Spleen (tissue), 11 donors: Measurements from ENCODE around the gene ZNF189. TPM values are rescaled to one million over a fixed set of nuclear protein-coding genes. Genes with fewer than 3 reads are reported as not detected.

ENCODE experiments used
- DNase-seq: peaks from one replicate; pipeline ENCODE4 v3.0.0-alpha.2; 2020
- H3K27ac ChIP-seq, 8 donors: fragments of 200-600 bp; sonication (generic) in 7 of 8; 1 replicate in 4 of 8; 2 replicates in 4 of 8; pipeline versions ENCODE4 v1.5.0 to v1.8.0; 2016 to 2021; ENCODE audit warnings: inconsistent platforms in 4 of 8, mild to moderate bottlenecking in 4 of 8, moderate library complexity in 1 of 8
- H3K27me3 ChIP-seq, 7 donors: fragments of 200-600 bp; sonication (generic) in 6 of 7; replicated peaks in 1 of 7; 1 replicate in 4 of 7; 2 replicates in 3 of 7; pipeline versions ENCODE4 v1.5.0 to v1.8.0; 2016 to 2021; ENCODE audit warnings: inconsistent platforms in 3 of 7, mild to moderate bottlenecking in 1 of 7
- H3K36me3 ChIP-seq, 6 donors: fragments of 200-600 bp; sonication (generic) in 5 of 6; 1 replicate in 4 of 6; 2 replicates in 2 of 6; pipeline versions ENCODE4 v1.5.0 to v1.8.0; 2016 to 2021; ENCODE audit warnings: inconsistent platforms in 2 of 6
- H3K4me1 ChIP-seq, 6 donors: fragments of 200-600 bp; sonication (generic) in 5 of 6; 1 replicate in 3 of 6; 2 replicates in 3 of 6; pipeline versions ENCODE4 v1.5.0 to v1.8.0; 2016 to 2021; ENCODE audit warnings: inconsistent platforms in 3 of 6
- H3K4me3 ChIP-seq, 8 donors: fragments of 200-600 bp; sonication (generic) in 7 of 8; 1 replicate in 4 of 8; 2 replicates in 4 of 8; pipeline versions ENCODE4 v1.5.0 to v1.8.0; 2016 to 2021; ENCODE audit warnings: inconsistent platforms in 4 of 8, mild to moderate bottlenecking in 4 of 8, moderate library complexity in 2 of 8
- H3K9me3 ChIP-seq, 8 donors: fragments of 200-600 bp; sonication (generic) in 7 of 8; 1 replicate in 4 of 8; 2 replicates in 4 of 8; pipeline versions ENCODE4 v1.5.0 to v1.8.0; 2016 to 2021; ENCODE audit warnings: inconsistent platforms in 4 of 8
- CTCF ChIP-seq, 11 experiments: fragments of 200-600 bp in 7 of 11; fragments of 450-650 bp in 4 of 11; sonication (generic) in 4 of 11; IDR thresholded peaks in 8 of 11; conservative IDR thresholded peaks in 3 of 11; 1 replicate in 7 of 11; 2 replicates in 4 of 11; pipeline versions ENCODE4 v1.4.0 to v1.8.0; 2016 to 2021; ENCODE audit warnings: antibody characterized with exemption in 11 of 11, inconsistent platforms in 4 of 11, mild to moderate bottlenecking in 1 of 11
- POLR2A ChIP-seq, 3 donors: fragments of 450-650 bp; IDR thresholded peaks; one replicate each; pipeline ENCODE4 v1.5.1; 2017; ENCODE audit warnings: antibody characterized with exemption in 3 of 3, mild to moderate bottlenecking in 1 of 3
- POLR2AphosphoS5 ChIP-seq, 3 donors: sonication (generic); formaldehyde crosslinking; IDR thresholded peaks; one replicate each; pipeline ENCODE4 v1.5.1; 2017; ENCODE audit warnings: antibody characterized with exemption in 3 of 3
- WGBS, 5 donors: extraction: QIAGEN DNeasy Blood & Tissue Kit in 3 of 5; methylation state at CpG; one replicate each; pipeline versions ENCODE4 v1.1.5 to v1.1.7; 2013 to 2018; 5-methylcytosine and 5-hydroxymethylcytosine counted together
- intact Hi-C: fragments of 100-400 bp; cut with DNase I; formaldehyde crosslinking; loops from one replicate; pipeline ENCODE4 v1.15.0; 2023; ENCODE audit warnings: low total_unique reads
- polyA plus RNA-seq, 3 donors: library from polyadenylated mRNA; stranded (reverse); fragments of 200-250 nt; gene quantifications; one replicate each; pipeline ENCODE4 v1.2.1, GENCODE V29; 2013
- total RNA-seq, 7 donors: library from RNA; depleted of rRNA in 3 of 7; stranded (reverse); fragments of >200 nt in 3 of 7; fragmentation: NEBNext Ultra II Directional in 4 of 7; extraction: Animal tissue kit (Norgen Biotek cat#: 25700) in 4 of 7; gene quantifications; one replicate each; pipeline versions ENCODE4 v1.1.0 to v1.2.1, GENCODE V29; 2016 to 2021
- donor health status: healthy with polysubstance abuse.
- donor health status: DM: no; HTN: no; CAD: no; lungs with moderate emphysema.
- donor health status: DM: no; HTN: no; CAD: no.
- donor health status: Bipolar disorder and iron deficiency.
- donor health status: healthy.
- donor health status: DM: no; HTN: no; CAD: no.
- donor health status: DM: yes; HTN: yes; CAD: no.

The ZNF189 gene
- total and polyA plus RNA-seq, 10 donors: 7.1 to 39.0 (median 24.1) TPM

GRCh38 chr9:101359679-101360078 is 39.0 kb upstream of the ZNF189 start:
- TF ChIP-seq POLR2A (IDR thresholded peaks at IDR 0.05): no peak
- TF ChIP-seq CTCF (IDR thresholded peaks at IDR 0.05 in 8 of 11, conservative IDR thresholded peaks at IDR 0.05 in 3 of 11): no peak
- no peak for TF ChIP-seq POLR2AphosphoS5 (IDR thresholded peaks at IDR 0.05)
- 58 to 78% (median 66%) methylated on average over 1 of the region's 1 CpG for whole genome bisulfite sequencing, 5 donors
- Histone ChIP-seq H3K4me3 (no peak overlapping the region), H3K27me3 (no peaks in the 10 kb centered on the region), H3K9me3 (no peaks in the 10 kb centered on the region), H3K4me1 (no peaks in the 10 kb centered on the region), H3K36me3 (no peaks in the 10 kb centered on the region), H3K27ac (no peak overlapping the region)
- intact Hi-C loops: no loop called here
- DNase-seq: no peak

- Histone ChIP-seq H3K36me3 (no peaks in the 10 kb centered on the region), H3K4me3 (no peak overlapping the region), H3K27ac (no peak overlapping the region), H3K4me1 (no peaks in the 10 kb centered on the region), H3K27me3 (peaks cover 0 to 4% (median 0%) of the 10 kb centered on the region in 7 donors), H3K9me3 (no peaks in the 10 kb centered on the region)
- TF ChIP-seq POLR2AphosphoS5 (IDR thresholded peaks at IDR 0.05) (no peak), POLR2A (IDR thresholded peaks at IDR 0.05) (no peak)
- DNase-seq: no peak
- intact Hi-C loops: no loop called here
Observed at GRCh38 chr9:101360647-101361046, 38.0 kb upstream of the ZNF189 start.

GRCh38 chr9:101362450-101362849 is 36.2 kb upstream of the ZNF189 start:
- Histone ChIP-seq H3K27ac (no peak overlapping the region), H3K27me3 (peaks cover 0 to 4% (median 0%) of the 10 kb centered on the region in 7 donors), H3K4me3 (no peak overlapping the region), H3K36me3 (no peaks in the 10 kb centered on the region), H3K4me1 (no peaks in the 10 kb centered on the region), H3K9me3 (no peaks in the 10 kb centered on the region)
- 77 to 89% (median 82%) methylated on average over 5 of the region's 5 CpGs for WGBS, 5 donors
- TF ChIP-seq CTCF (IDR thresholded peaks at IDR 0.05 in 8 of 11, conservative IDR thresholded peaks at IDR 0.05 in 3 of 11): no peak
- no peak for TF ChIP-seq POLR2AphosphoS5 (IDR thresholded peaks at IDR 0.05)
- TF ChIP-seq POLR2A (IDR thresholded peaks at IDR 0.05): no peak
- no peak for DNase-seq
- intact Hi-C loops: no loop called here

- no peak overlapping the region for H3K4me3 ChIP-seq
- intact Hi-C loops: no loop called here
- peaks cover 0 to 4% (median 0%) of the 10 kb centered on the region in 7 donors for H3K27me3 ChIP-seq
- no peak for DNase-seq
- H3K4me1 ChIP-seq: no peaks in the 10 kb centered on the region
- H3K36me3 ChIP-seq: no peaks in the 10 kb centered on the region
- no peak overlapping the region for H3K27ac ChIP-seq
- no peaks in the 10 kb centered on the region for H3K9me3 ChIP-seq
- TF ChIP-seq POLR2AphosphoS5 (IDR thresholded peaks at IDR 0.05) (no peak), CTCF (IDR thresholded peaks at IDR 0.05 in 8 of 11, conservative IDR thresholded peaks at IDR 0.05 in 3 of 11) (no peak), POLR2A (IDR thresholded peaks at IDR 0.05) (no peak)
Observed at GRCh38 chr9:101365181-101365580, 33.5 kb upstream of the ZNF189 start.
